ENCODE measurements around the gene AKR1D1.
"Not testable (repeated sequence)": the region's sequence is repeated elsewhere in the genome, so short reads cannot be mapped to it uniquely, and the experiment has no call there.

AKR1D1 gene

GRCh38 chr7:138074540-138074939 is 1.7 kb upstream of the AKR1D1 start:
- no peak for DNase-seq

GRCh38 chr7:138075350-138075749 is 909 bp upstream of the AKR1D1 start:
- DNase-seq = no peak

GRCh38 chr7:138075786-138076185 is 473 bp upstream of the AKR1D1 start:
- not testable (repeated sequence) for DNase-seq

- DNase-seq = no peak
Measured at GRCh38 chr7:138077809-138078208, 1.6 kb downstream of the AKR1D1 start.

GRCh38 chr7:138079137-138079536 is 2.9 kb downstream of the AKR1D1 start:
- DNase-seq = no peak

GRCh38 chr7:138081868-138082267 is 5.6 kb downstream of the AKR1D1 start:
- no peak for DNase-seq

- no peak for DNase-seq
Measured at GRCh38 chr7:138083859-138084258, 7.6 kb downstream of the AKR1D1 start.

- no peak for DNase-seq
Measured at GRCh38 chr7:138086563-138087270, 10.5 kb downstream of the AKR1D1 start.

- DNase-seq = no peak
Measured at GRCh38 chr7:138089080-138089901, 13.0 kb downstream of the AKR1D1 start.

- DNase-seq = no peak
Measured at GRCh38 chr7:138091032-138091431, 14.8 kb downstream of the AKR1D1 start.

GRCh38 chr7:138091840-138092239 is 15.6 kb downstream of the AKR1D1 start:
- DNase-seq = not testable (repeated sequence)

- DNase-seq = no peak
Measured at GRCh38 chr7:138092486-138093028, 16.3 kb downstream of the AKR1D1 start.

- no peak for DNase-seq
Measured at GRCh38 chr7:138095972-138096935, 20.0 kb downstream of the AKR1D1 start.

GRCh38 chr7:138097064-138097741 is 20.9 kb downstream of the AKR1D1 start:
- no peak for DNase-seq

GRCh38 chr7:138099813-138100212 is 23.6 kb downstream of the AKR1D1 start:
- DNase-seq = no peak

- no peak for DNase-seq
Measured at GRCh38 chr7:138105221-138105620, 29.0 kb downstream of the AKR1D1 start.

- DNase-seq = no peak
Measured at GRCh38 chr7:138115047-138115446, 38.8 kb downstream of the AKR1D1 start.

GRCh38 chr7:138116141-138116540 is 39.9 kb downstream of the AKR1D1 start:
- no peak for DNase-seq

GRCh38 chr7:138116892-138117291 is 40.6 kb downstream of the AKR1D1 start:
- no peak for DNase-seq

GRCh38 chr7:138120140-138120827 is 44.0 kb downstream of the AKR1D1 start:
- no peak for DNase-seq

- DNase-seq = no peak
Measured at GRCh38 chr7:138122162-138122561, 45.9 kb downstream of the AKR1D1 start.

GRCh38 chr7:138125119-138125518 is 48.9 kb downstream of the AKR1D1 start:
- no peak for DNase-seq
